HCT116 (cell line): ENCODE data around the gene RMND1. TPM values are rescaled to one million over a fixed set of nuclear protein-coding genes. Genes with fewer than 3 reads are reported as not detected.

Source experiments
- ATAC-seq: fragments of 200-7000 bp; cut with Tn5 transposase; 2 replicates; pipeline ENCODE4 v1.9.1; 2020; ENCODE audit warnings: mild to moderate bottlenecking, moderate library complexity
- BruUV-seq: library from RNA; stranded (reverse); fragments of 400-500 nt; replicated peaks from 2 replicates; lab custom pipeline; 2021; lab: Mats Ljungman, UMichigan
- CTCF ChIA-PET: fragments of 300-600 bp; sonication (Branson Sonifier 250); formaldehyde crosslinking; loops from one replicate; lab custom pipeline; 2021; ENCODE audit warnings: antibody characterized with exemption; lab: Charles Lee
- POLR2A ChIA-PET: fragments of 300-600, 350-600 bp; sonication (Branson Sonifier 250); formaldehyde crosslinking; loops from one replicate; lab custom pipeline; 2021; ENCODE audit warnings: antibody characterized with exemption; lab: Charles Lee
- RAD21 ChIA-PET, 2 experiments: fragments of 300-600 bp; sonication (Branson Sonifier 250); formaldehyde crosslinking; loops; one replicate each; lab custom pipeline; 2023; ENCODE audit warnings: low total read pairs in 2 of 2; ENCODE audit not compliant: uncharacterized antibody in 2 of 2, unreplicated experiment in 2 of 2, low non-redundant PET in 1 of 2; lab: Charles Lee
- DNase-seq: peaks from one replicate; pipeline ENCODE4 v3.0.0-alpha.2; 2010; ENCODE audit warnings: low read depth, low spot score
- H2AFZ ChIP-seq: fragments of 200-600 bp; shearing (Covaris generic), sonication (generic); 2 replicates; pipeline ENCODE4 v1.6.1; 2017; ENCODE audit warnings: low read depth, mixed run types, mixed read lengths, antibody characterized with exemption, low read length; ENCODE audit not compliant: poor library complexity, severe bottlenecking
- H3K27ac ChIP-seq: 2 replicates; pipeline ENCODE4 v1.5.1; 2012; ENCODE audit warnings: low read depth, low read length
- H3K27me3 ChIP-seq: fragments of 200-600 bp; sonication (generic); 2 replicates; pipeline ENCODE4 v1.6.1; 2016; ENCODE audit warnings: mixed run types, low read length, mixed read lengths; ENCODE audit not compliant: insufficient read depth
- H3K36me3 ChIP-seq, 2 experiments: fragments of 200-500 bp in 1 of 2; fragments of 200-600 bp in 1 of 2; sonication (Bioruptor generic) in 1 of 2; sonication (generic) in 1 of 2; 2 replicates each; pipeline versions ENCODE4 v1.5.1 to v1.6.1; 2014 to 2016; ENCODE audit warnings: low read length in 2 of 2, inconsistent platforms in 1 of 2, mixed read lengths in 1 of 2, mixed run types in 1 of 2; ENCODE audit not compliant: insufficient read depth in 2 of 2, control insufficient read depth in 1 of 2
- H3K4me1 ChIP-seq, 2 experiments: fragments of 200-600 bp in 1 of 2; sonication (generic) in 1 of 2; 2 replicates each; pipeline versions ENCODE4 v1.5.1 to v1.6.1; 2012 to 2017; ENCODE audit warnings: low read length in 2 of 2, inconsistent platforms in 1 of 2, mild to moderate bottlenecking in 1 of 2, mixed read lengths in 1 of 2, mixed run types in 1 of 2, moderate library complexity in 1 of 2; ENCODE audit not compliant: insufficient read depth in 2 of 2, control insufficient read depth in 1 of 2
- H3K4me2 ChIP-seq: fragments of 200-600 bp; sonication (generic); 2 replicates; pipeline ENCODE4 v1.6.1; 2017; ENCODE audit warnings: mixed run types, low read length, mixed read lengths
- H3K4me3 ChIP-seq, 2 experiments: fragments of 200-600 bp in 1 of 2; sonication (generic) in 1 of 2; replicated peaks in 1 of 2; 2 replicates each; pipeline ENCODE4 v1.5.1; 2011 to 2016; ENCODE audit warnings: low read length in 2 of 2, control low read depth in 1 of 2, low read depth in 1 of 2, mild to moderate bottlenecking in 1 of 2, mixed read lengths in 1 of 2, mixed run types in 1 of 2
- H3K79me2 ChIP-seq: fragments of 200-600 bp; sonication (generic); 2 replicates; pipeline ENCODE4 v1.6.1; 2017; ENCODE audit warnings: mild to moderate bottlenecking, mixed run types, low read length, moderate library complexity, mixed read lengths; ENCODE audit not compliant: insufficient read depth
- H3K9ac ChIP-seq: fragments of 200-600 bp; sonication (generic); 2 replicates; pipeline ENCODE4 v1.6.1; 2016; ENCODE audit warnings: low read length, mixed read lengths
- H3K9me2 ChIP-seq: fragments of 200-600 bp; sonication (generic), shearing (Covaris generic); 2 replicates; pipeline ENCODE4 v1.6.1; 2017; ENCODE audit warnings: mixed run types, mild to moderate bottlenecking, moderate library complexity; ENCODE audit not compliant: insufficient read depth
- H3K9me3 ChIP-seq, 2 experiments: fragments of 200-500 bp in 1 of 2; fragments of 200-600 bp in 1 of 2; sonication (Bioruptor generic) in 1 of 2; sonication (generic) in 1 of 2; 2 replicates each; pipeline ENCODE4 v1.6.1; 2014 to 2017; ENCODE audit warnings: low read length in 2 of 2, mixed read lengths in 2 of 2, inconsistent platforms in 1 of 2, low read depth in 1 of 2, mild to moderate bottlenecking in 1 of 2, mixed run types in 1 of 2, moderate library complexity in 1 of 2; ENCODE audit not compliant: control insufficient read depth in 1 of 2, insufficient read depth in 1 of 2
- H4K20me1 ChIP-seq: fragments of 200-600 bp; sonication (generic), shearing (Covaris generic); 2 replicates; pipeline ENCODE4 v1.6.1; 2017; ENCODE audit warnings: mixed run types, mild to moderate bottlenecking, moderate library complexity; ENCODE audit not compliant: insufficient read depth
- CBX3 ChIP-seq: IDR thresholded peaks from 2 replicates; pipeline ENCODE4 v1.6.1; 2012; ENCODE audit warnings: low read depth
- POLR2A ChIP-seq: IDR thresholded peaks from 2 replicates; pipeline ENCODE4 v1.7.0; 2011; ENCODE audit warnings: borderline replicate concordance; ENCODE audit not compliant: insufficient read depth, insufficient read length; ENCODE audit errors: extremely low read depth
- POLR2AphosphoS5 ChIP-seq: IDR thresholded peaks from 2 replicates; pipeline ENCODE4 v1.6.1; 2011; ENCODE audit warnings: mild to moderate bottlenecking, low read depth, low read length, moderate library complexity
- YY1 ChIP-seq: IDR thresholded peaks from 2 replicates; pipeline ENCODE4 v1.6.1; 2011; ENCODE audit warnings: low read length, low read depth, moderate library complexity, mild to moderate bottlenecking; ENCODE audit not compliant: insufficient replicate concordance; ENCODE audit errors: extremely low read depth
- intact Hi-C: fragments of 100-400 bp; cut with micrococcal nuclease; formaldehyde crosslinking; loops from 2 replicates; pipeline ENCODE4 v1.10.0; 2022
- total RNA-seq: library from RNA; stranded (reverse); gene quantifications from one replicate; pipeline ENCODE4 v1.2.1, GENCODE V29; 2021; ENCODE audit not compliant: unreplicated experiment
- TF ChIP-seq, protein P1 (sequence below): IDR thresholded peaks from 2 replicates; pipeline ENCODE4 v1.6.1; 2012
- TF ChIP-seq, protein P2 (sequence below): IDR thresholded peaks from 2 replicates; pipeline ENCODE4 v1.6.1; 2011; ENCODE audit warnings: mild to moderate bottlenecking, low read length, moderate library complexity; ENCODE audit not compliant: insufficient replicate concordance; ENCODE audit errors: extremely low read depth

The RMND1 gene
- total RNA-seq, 1 experiment from 2014 or later: 28.0 TPM

DNA sequence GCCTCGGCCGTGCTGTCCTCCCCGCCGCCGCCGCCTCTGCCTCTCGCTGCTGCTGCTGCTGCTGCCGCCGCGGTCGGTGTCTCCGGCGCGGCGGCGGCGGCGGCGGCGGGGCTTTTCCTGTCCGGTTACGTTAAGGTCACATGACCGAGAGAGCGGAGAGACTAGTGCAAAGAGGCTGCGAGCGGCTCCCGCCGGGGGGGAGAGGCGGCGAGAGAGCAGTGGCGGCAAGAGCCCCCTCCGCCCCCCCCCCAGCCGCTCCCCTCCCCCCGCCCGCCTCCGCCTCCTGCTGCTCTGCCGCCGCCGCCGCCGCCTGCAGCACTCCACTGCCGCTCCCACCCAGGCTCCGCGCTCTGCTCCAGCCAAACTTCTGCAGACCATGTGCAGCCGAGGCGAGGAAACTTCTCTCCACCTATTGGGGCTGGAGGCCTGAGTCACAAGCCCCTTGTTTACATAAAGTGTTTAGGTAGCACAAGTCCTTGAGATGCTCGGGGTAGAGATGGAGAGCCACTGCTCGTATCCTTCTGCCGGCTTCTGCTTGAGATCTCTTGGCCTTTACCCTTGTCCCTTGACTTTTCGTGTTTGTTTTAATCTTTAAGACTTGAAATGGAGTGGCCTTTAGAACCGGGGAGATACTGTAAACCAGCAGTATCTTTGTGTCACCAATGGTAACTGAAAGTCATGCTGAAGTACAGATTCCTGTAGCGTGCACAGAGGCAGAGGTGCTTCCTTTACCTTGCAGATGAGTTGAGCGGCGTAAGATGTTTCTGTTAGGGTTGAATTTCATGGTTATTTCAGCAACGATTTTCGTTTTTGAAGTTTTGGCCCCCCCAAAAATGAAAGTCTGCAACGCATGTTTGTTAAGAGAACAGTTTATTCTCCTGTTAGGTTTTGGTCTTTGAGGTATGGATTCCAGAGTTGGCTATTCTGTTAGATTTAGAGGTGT lies 60.2 kb downstream of the RMND1 start, which contains the start of gene ZBTB2:
Gene ZBTB2, minus strand, starts transcription at position 89 of the 943 bp plus-strand sequence. CDS start 17,922 bp downstream, outside the sequence.
- peaks cover 24 to 41% of the 10 kb centered on the region in 2 experiments for H3K4me1 ChIP-seq
- peak within 1 kb of the TSS; percentile 99 for H3K27ac ChIP-seq
- no peaks in the 10 kb centered on the region for H3K9me2 ChIP-seq
- no peaks in the 10 kb centered on the region for H3K9me3 ChIP-seq
- no peaks in the 10 kb centered on the region for H3K36me3 ChIP-seq
- no peak within 1 kb of the TSS for H2AFZ ChIP-seq
- ATAC-seq: peak; percentile 2
- peak within 1 kb of the TSS; percentile 99 for H3K4me2 ChIP-seq
- peak; percentile 51 for TF ChIP-seq POLR2A
- peak; percentile 7 for TF ChIP-seq YY1
- TF ChIP-seq, protein P1, sequence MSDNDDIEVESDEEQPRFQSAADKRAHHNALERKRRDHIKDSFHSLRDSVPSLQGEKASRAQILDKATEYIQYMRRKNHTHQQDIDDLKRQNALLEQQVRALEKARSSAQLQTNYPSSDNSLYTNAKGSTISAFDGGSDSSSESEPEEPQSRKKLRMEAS: peak; percentile 53; the same call in 1 of the 2 replicates
- TF ChIP-seq, protein P2, sequence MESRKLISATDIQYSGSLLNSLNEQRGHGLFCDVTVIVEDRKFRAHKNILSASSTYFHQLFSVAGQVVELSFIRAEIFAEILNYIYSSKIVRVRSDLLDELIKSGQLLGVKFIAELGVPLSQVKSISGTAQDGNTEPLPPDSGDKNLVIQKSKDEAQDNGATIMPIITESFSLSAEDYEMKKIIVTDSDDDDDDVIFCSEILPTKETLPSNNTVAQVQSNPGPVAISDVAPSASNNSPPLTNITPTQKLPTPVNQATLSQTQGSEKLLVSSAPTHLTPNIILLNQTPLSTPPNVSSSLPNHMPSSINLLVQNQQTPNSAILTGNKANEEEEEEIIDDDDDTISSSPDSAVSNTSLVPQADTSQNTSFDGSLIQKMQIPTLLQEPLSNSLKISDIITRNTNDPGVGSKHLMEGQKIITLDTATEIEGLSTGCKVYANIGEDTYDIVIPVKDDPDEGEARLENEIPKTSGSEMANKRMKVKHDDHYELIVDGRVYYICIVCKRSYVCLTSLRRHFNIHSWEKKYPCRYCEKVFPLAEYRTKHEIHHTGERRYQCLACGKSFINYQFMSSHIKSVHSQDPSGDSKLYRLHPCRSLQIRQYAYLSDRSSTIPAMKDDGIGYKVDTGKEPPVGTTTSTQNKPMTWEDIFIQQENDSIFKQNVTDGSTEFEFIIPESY: no peak
- peak; percentile 38; the same call in 1 of the 2 replicates for TF ChIP-seq POLR2AphosphoS5
- no peak for TF ChIP-seq CBX3
- H3K9ac ChIP-seq: peak within 1 kb of the TSS; percentile 98
- DNase-seq: no peak
- intact Hi-C loops: loop anchor here (2.0 kb wide), 2 partner anchors 51 to 61 kb away; partner anchors contain the start of gene RMND1
- no peaks in the 10 kb centered on the region for H3K27me3 ChIP-seq
- CTCF ChIA-PET: interaction anchor here (1.2 kb wide), 1 partner anchor 500 kb away, joined by 3 read pairs; no protein-coding TSS in a partner anchor
- H3K79me2 ChIP-seq: peaks cover 83% of the 10 kb centered on the region
- peaks cover 3% of the 10 kb centered on the region; the same call in 1 of the 2 replicates for H4K20me1 ChIP-seq
- RAD21 ChIA-PET: no interaction called here
- H3K4me3 ChIP-seq: peak within 1 kb of the TSS; percentile 80 to 82
- no TSS peak for BruUV-seq
- POLR2A ChIA-PET: no interaction called here
